ENCODE measurements around the gene FTL. TPM values are rescaled to one million over a fixed set of nuclear protein-coding genes. Genes with fewer than 3 reads are reported as not detected.

Gene FTL
- total RNA-seq, 2 experiments from 2014 or later = 467 to 602 TPM

GRCh38 chr19:48968813-48969218, 3.7 kb downstream of the FTL start:
- Histone ChIP-seq H3K79me2 (ENCODE audit: insufficient read depth, low read depth, low read length) (peaks cover 17% of the 10 kb centered on the region; the same call in 1 of the 2 replicates), H3K4me2 (ENCODE audit: low read length) (no peak overlapping the region), H3K4me1 (ENCODE audit: insufficient read depth, low read length, poor library complexity, severe bottlenecking) (peaks cover 51% of the 10 kb centered on the region), H2AFZ (ENCODE audit: low read length) (no peak overlapping the region), H4K20me1 (ENCODE audit: insufficient read depth, low read length) (no peaks in the 10 kb centered on the region), H3K9me3 (ENCODE audit: low read length) (no peaks in the 10 kb centered on the region), H3K9me2 (ENCODE audit: insufficient read depth, low read length) (no peaks in the 10 kb centered on the region), H3K4me3 (ENCODE audit: low read depth, low read length, poor library complexity, severe bottlenecking) (no peak overlapping the region), H3K27ac (ENCODE audit: low read depth, low read length, poor library complexity, severe bottlenecking) (no peak overlapping the region), H3K36me3 (ENCODE audit: insufficient read depth, low read length) (peaks cover 47% of the 10 kb centered on the region)
- ChIA-PET POLR2A (no interaction called here), CTCF (ENCODE audit: unreplicated experiment) (interaction anchor here (0.7 kb wide), 1 partner anchor 173 kb away, joined by 3 read pairs; no protein-coding TSS in a partner anchor)
- TF ChIP-seq CTCF (conservative IDR thresholded peaks at IDR 0.05; ENCODE audit: low read length) = no peak
- intact Hi-C loops (cut with micrococcal nuclease; ENCODE audit: unreplicated experiment) = no loop called here
- no TSS peak for BruUV-seq (replicated peaks)
- DNase-seq (ENCODE audit: low spot score) = no peak

- Histone ChIP-seq H3K4me2 (ENCODE audit: low read length) (no peak overlapping the region), H3K9me3 (ENCODE audit: low read length) (no peaks in the 10 kb centered on the region), H3K9me2 (ENCODE audit: insufficient read depth, low read length) (no peaks in the 10 kb centered on the region), H3K27ac (ENCODE audit: low read depth, low read length, poor library complexity, severe bottlenecking) (peak overlapping the region; percentile 24), H2AFZ (ENCODE audit: low read length) (no peak overlapping the region), H3K79me2 (ENCODE audit: insufficient read depth, low read depth, low read length) (peaks cover 12% of the 10 kb centered on the region; the same call in 1 of the 2 replicates), H3K4me1 (ENCODE audit: insufficient read depth, low read length, poor library complexity, severe bottlenecking) (peaks cover 44% of the 10 kb centered on the region), H3K36me3 (ENCODE audit: insufficient read depth, low read length) (peaks cover 53% of the 10 kb centered on the region), H4K20me1 (ENCODE audit: insufficient read depth, low read length) (no peaks in the 10 kb centered on the region), H3K4me3 (ENCODE audit: low read depth, low read length, poor library complexity, severe bottlenecking) (no peak overlapping the region)
- intact Hi-C loops (cut with micrococcal nuclease; ENCODE audit: unreplicated experiment) = loop anchor here (2.0 to 5.0 kb wide), 2 partner anchors 175 to 322 kb away; partner anchors contain the start of gene CA11
- ChIA-PET CTCF (ENCODE audit: unreplicated experiment) (interaction anchor here (0.7 to 1.7 kb wide), 2 partner anchors 127 to 174 kb away, joined by 3 to 5 read pairs; no protein-coding TSS in a partner anchor), POLR2A (no interaction called here)
- BruUV-seq (replicated peaks) = no TSS peak
- TF ChIP-seq CTCF (conservative IDR thresholded peaks at IDR 0.05; ENCODE audit: low read length) (no peak), EZH2phosphoT487 (IDR thresholded peaks at IDR 0.05; ENCODE audit: borderline replicate concordance, low read depth, low read length) (no peak)
- DNase-seq (ENCODE audit: low spot score) = peak; percentile 79
Observed at GRCh38 chr19:48969276-48970138, 4.4 kb downstream of the FTL start.
